ENCODE results near the gene TRAF1.

DNA sequence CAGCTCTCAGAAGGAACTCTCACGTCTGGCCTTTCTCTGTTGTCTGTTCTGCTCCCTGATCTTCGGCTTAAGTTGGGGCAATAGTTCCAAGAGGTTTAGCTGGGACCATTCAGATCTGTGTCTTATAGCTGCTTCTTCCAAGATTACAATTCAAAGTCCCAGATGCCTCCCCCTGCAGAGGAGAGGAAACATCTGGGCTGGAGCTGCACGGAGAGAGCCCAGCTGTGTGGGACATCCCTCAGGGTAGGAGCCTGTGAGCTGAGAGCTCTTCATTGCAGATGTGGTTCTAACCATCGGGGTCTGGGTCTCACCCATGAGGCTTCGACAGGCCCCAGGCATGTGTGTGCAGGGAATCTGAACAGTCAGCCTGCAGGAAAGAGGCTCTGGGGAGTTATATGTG, 40.6 kb downstream of the TRAF1 start:
- TF ChIP-seq, protein P1, sequence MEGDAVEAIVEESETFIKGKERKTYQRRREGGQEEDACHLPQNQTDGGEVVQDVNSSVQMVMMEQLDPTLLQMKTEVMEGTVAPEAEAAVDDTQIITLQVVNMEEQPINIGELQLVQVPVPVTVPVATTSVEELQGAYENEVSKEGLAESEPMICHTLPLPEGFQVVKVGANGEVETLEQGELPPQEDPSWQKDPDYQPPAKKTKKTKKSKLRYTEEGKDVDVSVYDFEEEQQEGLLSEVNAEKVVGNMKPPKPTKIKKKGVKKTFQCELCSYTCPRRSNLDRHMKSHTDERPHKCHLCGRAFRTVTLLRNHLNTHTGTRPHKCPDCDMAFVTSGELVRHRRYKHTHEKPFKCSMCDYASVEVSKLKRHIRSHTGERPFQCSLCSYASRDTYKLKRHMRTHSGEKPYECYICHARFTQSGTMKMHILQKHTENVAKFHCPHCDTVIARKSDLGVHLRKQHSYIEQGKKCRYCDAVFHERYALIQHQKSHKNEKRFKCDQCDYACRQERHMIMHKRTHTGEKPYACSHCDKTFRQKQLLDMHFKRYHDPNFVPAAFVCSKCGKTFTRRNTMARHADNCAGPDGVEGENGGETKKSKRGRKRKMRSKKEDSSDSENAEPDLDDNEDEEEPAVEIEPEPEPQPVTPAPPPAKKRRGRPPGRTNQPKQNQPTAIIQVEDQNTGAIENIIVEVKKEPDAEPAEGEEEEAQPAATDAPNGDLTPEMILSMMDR (IDR thresholded peaks at IDR 0.05; ENCODE audit: poor library complexity, severe bottlenecking), result no peak
- TF ChIP-seq EP300 (conservative IDR thresholded peaks at IDR 0.05; ENCODE audit: poor library complexity, severe bottlenecking), result no peak
- TF ChIP-seq POLR2AphosphoS5 (IDR thresholded peaks at IDR 0.05), result no peak

Measured in neural cell (in vitro differentiated cells).